Measurements from ENCODE around the gene KIFC1.

KIFC1 gene

GRCh38 chr6:33410050-33410710 lies 18.6 kb downstream of the KIFC1 start:
- in situ Hi-C loops (cut with MboI; ENCODE audit: low sequenced_read_pairs): no loop called here

- in situ Hi-C loops (cut with MboI; ENCODE audit: low sequenced_read_pairs): no loop called here
Observed at GRCh38 chr6:33410711-33411631, 19.3 kb downstream of the KIFC1 start, which contains the start of gene PHF1. TSS of gene PHF1 (plus strand) at chr6:33411014. CDS start at chr6:33412264, 1,250 bp downstream.

GRCh38 chr6:33411632-33412005 lies 20.0 kb downstream of the KIFC1 start:
- in situ Hi-C loops (cut with MboI; ENCODE audit: low sequenced_read_pairs): no loop called here

- in situ Hi-C loops (cut with MboI; ENCODE audit: low sequenced_read_pairs): no loop called here
Observed at GRCh38 chr6:33412140-33413009, 20.8 kb downstream of the KIFC1 start.

- in situ Hi-C loops (cut with MboI; ENCODE audit: low sequenced_read_pairs): no loop called here
Observed at GRCh38 chr6:33413241-33414120, 21.9 kb downstream of the KIFC1 start.

GRCh38 chr6:33414592-33415271 lies 23.1 kb downstream of the KIFC1 start:
- in situ Hi-C loops (cut with MboI; ENCODE audit: low sequenced_read_pairs): no loop called here

- in situ Hi-C loops (cut with MboI; ENCODE audit: low sequenced_read_pairs): no loop called here
Observed at GRCh38 chr6:33415831-33416230, 24.2 kb downstream of the KIFC1 start.

GRCh38 chr6:33416386-33417127 lies 24.9 kb downstream of the KIFC1 start:
- in situ Hi-C loops (cut with MboI; ENCODE audit: low sequenced_read_pairs): no loop called here

GRCh38 chr6:33417128-33417902 lies 25.7 kb downstream of the KIFC1 start:
- in situ Hi-C loops (cut with MboI; ENCODE audit: low sequenced_read_pairs): no loop called here

- in situ Hi-C loops (cut with MboI; ENCODE audit: low sequenced_read_pairs): no loop called here
Observed at GRCh38 chr6:33417903-33418689, 26.5 kb downstream of the KIFC1 start, which contains the start of gene CUTA. TSS of gene CUTA (minus strand) at chr6:33418107. CDS start at chr6:33418000, 107 bp downstream.

- in situ Hi-C loops (cut with MboI; ENCODE audit: low sequenced_read_pairs): no loop called here
Observed at GRCh38 chr6:33418690-33419291, 27.2 kb downstream of the KIFC1 start.

GRCh38 chr6:33419580-33420490 lies 28.2 kb downstream of the KIFC1 start, which contains the start of gene SYNGAP1:
TSS of gene SYNGAP1 (plus strand) at chr6:33420065. CDS start at chr6:33420265, 200 bp downstream.
- in situ Hi-C loops (cut with MboI; ENCODE audit: low sequenced_read_pairs): no loop called here

- in situ Hi-C loops (cut with MboI; ENCODE audit: low sequenced_read_pairs): no loop called here
Observed at GRCh38 chr6:33420491-33421343, 29.1 kb downstream of the KIFC1 start.

- in situ Hi-C loops (cut with MboI; ENCODE audit: low sequenced_read_pairs): no loop called here
Observed at GRCh38 chr6:33421344-33421643, 29.7 kb downstream of the KIFC1 start.

GRCh38 chr6:33423777-33424176 lies 32.2 kb downstream of the KIFC1 start:
- in situ Hi-C loops (cut with MboI; ENCODE audit: low sequenced_read_pairs): no loop called here

All from HL-60/S4 treated with retinoic acid at 250 ng/mL for 4 days and 3 days (cell line).